Measurements from ENCODE around the gene BRD1.

The BRD1 gene

DNA sequence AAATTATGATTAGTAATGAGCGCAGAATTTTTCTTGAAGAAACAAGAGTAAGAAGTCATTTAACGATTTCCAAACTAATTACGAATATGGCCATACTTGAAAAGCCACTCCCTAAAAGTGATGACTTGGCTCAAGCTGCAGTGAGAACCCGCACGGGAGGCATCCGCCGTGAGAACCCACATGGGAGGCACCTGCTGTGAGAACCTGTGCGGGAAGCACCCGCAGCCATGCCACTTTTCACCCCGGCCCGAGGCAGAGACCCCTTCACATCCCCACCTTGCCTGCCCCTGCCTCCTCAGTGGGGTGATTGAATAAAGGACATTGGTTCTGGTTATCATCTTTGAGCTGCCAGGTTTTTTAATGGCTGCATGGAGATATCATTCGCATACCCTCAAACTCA is 89.7 kb downstream of the BRD1 start:
- no peak for DNase-seq (ENCODE audit: low read depth)
- TF ChIP-seq, protein P1, sequence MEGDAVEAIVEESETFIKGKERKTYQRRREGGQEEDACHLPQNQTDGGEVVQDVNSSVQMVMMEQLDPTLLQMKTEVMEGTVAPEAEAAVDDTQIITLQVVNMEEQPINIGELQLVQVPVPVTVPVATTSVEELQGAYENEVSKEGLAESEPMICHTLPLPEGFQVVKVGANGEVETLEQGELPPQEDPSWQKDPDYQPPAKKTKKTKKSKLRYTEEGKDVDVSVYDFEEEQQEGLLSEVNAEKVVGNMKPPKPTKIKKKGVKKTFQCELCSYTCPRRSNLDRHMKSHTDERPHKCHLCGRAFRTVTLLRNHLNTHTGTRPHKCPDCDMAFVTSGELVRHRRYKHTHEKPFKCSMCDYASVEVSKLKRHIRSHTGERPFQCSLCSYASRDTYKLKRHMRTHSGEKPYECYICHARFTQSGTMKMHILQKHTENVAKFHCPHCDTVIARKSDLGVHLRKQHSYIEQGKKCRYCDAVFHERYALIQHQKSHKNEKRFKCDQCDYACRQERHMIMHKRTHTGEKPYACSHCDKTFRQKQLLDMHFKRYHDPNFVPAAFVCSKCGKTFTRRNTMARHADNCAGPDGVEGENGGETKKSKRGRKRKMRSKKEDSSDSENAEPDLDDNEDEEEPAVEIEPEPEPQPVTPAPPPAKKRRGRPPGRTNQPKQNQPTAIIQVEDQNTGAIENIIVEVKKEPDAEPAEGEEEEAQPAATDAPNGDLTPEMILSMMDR (IDR thresholded peaks at IDR 0.05; ENCODE audit: low read length, missing control alignments), result no peak
- no peak overlapping the region for H3K4me3 ChIP-seq (replicated peaks; ENCODE audit: low read depth, low read length)

DNA sequence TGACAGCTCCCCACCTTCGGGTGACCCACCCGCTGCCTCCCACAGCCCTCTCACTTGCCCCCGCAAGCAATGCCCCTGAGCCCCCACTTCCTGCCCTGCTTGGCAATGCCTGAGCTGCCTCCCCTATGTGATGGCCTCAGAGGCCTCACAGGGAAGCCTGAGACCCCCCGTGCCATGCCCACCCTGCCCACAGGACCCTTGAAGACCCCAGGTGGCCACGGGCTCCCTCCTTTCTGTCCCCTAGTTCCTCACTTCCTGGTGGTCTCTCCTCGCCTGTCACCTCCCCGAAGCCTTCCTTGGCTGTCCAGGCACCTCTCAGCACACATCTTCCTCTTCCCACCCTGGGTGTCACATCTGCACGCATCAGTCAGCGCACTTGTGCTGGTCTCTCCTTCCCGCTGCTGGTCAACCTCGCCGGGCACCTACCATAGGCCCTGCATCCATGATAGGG is 90.5 kb downstream of the BRD1 start:
- TF ChIP-seq, protein P1 (IDR thresholded peaks at IDR 0.05; ENCODE audit: low read length, missing control alignments), result no peak
- no peak overlapping the region for H3K4me3 ChIP-seq (replicated peaks; ENCODE audit: low read depth, low read length)
- no peak for DNase-seq (ENCODE audit: low read depth)

DNA sequence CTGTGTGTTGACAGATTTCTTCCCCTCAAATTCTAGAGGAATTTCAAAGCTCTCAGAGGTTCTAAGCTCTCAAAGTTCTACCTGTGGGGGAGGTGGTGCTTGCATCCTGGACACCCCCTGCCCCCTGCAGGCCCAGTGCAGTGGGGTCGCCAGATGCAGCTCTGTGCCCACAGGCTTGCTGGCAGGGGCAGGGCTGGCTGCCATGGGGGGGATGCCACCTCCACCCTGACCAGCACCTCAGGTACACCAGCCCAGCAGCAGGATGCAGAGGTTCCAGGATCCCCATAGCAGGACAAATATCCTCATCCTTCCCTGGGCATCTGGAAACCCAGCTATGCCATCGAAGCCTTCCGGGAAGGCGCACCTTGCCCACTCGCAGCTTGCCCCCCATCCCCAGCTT is 91.1 kb downstream of the BRD1 start:
- DNase-seq (ENCODE audit: low read depth), result no peak
- no peak overlapping the region for H3K4me3 ChIP-seq (replicated peaks; ENCODE audit: low read depth, low read length)
- TF ChIP-seq, protein P1 (IDR thresholded peaks at IDR 0.05; ENCODE audit: low read length, missing control alignments), result no peak

DNA sequence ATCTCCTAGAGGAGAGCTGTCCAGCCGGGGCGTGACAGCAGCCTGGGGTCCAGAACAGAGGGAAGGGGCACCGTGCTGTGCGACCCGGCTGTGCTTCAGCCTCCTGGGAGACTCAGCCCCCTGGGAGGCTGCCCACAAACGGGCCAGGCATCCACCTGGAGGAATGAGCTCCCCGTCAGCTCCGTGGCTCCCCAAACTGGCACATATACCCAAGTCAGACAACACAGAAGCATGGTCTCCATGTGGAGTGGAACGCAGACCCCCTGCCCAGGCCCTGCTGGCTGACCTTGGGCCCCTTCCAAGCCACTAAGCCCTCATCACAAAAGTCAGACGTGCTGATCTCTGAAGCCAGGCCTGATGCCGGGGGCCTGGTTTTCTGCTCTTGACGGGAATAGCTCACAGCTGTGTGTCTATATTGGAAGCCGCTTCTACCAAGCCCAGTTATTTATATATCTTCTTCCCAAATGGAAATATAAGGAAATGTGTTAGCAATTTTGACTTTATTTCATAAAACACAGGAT is 91.7 kb downstream of the BRD1 start:
- TF ChIP-seq, protein P1 (IDR thresholded peaks at IDR 0.05; ENCODE audit: low read length, missing control alignments), result no peak
- no peak overlapping the region for H3K4me3 ChIP-seq (replicated peaks; ENCODE audit: low read depth, low read length)
- DNase-seq (ENCODE audit: low read depth), result no peak

DNA sequence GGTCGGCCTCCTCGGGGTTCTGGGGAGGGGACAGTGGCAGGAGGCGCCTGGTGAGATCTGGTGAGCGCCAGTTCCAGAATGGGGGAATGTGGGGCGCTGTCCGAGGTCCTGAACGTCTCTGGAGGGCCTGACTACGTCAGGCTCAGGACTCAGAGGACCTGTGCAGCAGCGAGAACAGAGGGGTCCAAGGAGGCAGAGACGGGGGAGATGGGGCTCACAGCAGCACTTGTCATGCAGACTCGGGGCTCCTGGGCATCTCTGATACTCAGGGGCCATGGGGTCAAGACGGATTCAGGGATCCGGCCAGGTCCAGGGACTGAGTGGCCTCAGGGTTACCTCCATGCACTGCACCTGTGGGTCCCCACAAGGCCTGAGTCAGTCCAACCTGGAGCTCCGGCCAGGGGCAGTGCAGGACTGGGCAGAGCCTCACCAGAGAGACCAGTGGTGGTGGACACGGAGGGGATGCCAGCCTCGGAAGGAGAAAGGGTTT is 92.2 kb downstream of the BRD1 start:
- TF ChIP-seq, protein P1 (IDR thresholded peaks at IDR 0.05; ENCODE audit: low read length, missing control alignments), result no peak
- H3K4me3 ChIP-seq (replicated peaks; ENCODE audit: low read depth, low read length), result no peak overlapping the region
- peak; percentile 8 for DNase-seq (ENCODE audit: low read depth)

DNA sequence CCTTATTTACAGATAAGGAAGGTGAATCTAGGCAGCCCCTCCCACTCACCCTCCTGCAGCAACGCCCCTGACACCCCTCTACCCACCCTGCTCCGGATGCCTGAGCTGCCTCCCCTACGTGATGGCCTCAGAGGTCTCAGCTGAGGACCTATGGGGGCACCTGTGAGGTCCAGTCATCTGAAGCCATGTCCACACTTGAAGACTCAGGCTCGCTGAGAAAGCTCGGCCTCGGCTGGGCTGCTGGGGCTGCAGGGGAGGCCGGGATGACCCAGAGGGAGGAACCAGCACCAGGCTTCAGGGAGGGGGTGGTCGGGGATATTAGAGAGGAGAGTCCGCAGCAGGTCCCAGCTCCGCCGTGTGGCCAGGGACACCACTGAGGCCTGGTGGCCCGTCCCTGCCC is 92.8 kb downstream of the BRD1 start:
- TF ChIP-seq, protein P1 (IDR thresholded peaks at IDR 0.05; ENCODE audit: low read length, missing control alignments), result no peak
- no peak for DNase-seq (ENCODE audit: low read depth)
- H3K4me3 ChIP-seq (replicated peaks; ENCODE audit: low read depth, low read length), result no peak overlapping the region

DNA sequence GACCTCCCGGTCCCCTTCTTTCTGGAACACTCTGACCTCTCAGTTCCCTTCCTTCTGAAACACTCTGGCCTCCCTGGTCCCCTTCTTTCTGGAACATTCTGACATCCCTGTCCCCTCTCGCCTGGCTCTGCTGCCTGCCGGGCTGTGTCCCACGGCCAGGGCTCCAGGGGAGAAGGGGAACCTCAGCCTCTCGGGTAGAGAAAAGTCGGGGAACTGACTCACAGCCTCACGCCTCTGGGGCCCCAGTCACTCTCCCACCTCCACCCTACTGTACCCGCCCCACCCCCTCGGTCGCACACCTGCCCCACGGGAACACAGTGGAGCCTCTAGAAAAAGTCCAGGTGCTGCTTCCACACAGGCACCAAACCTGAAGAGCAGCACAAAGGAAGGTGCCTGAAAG is 93.3 kb downstream of the BRD1 start:
- TF ChIP-seq, protein P1 (IDR thresholded peaks at IDR 0.05; ENCODE audit: low read length, missing control alignments), result no peak
- DNase-seq (ENCODE audit: low read depth), result no peak

More for the DNA sequence above, 93.3 kb downstream of the BRD1 start:
- H3K4me3 ChIP-seq (replicated peaks; ENCODE audit: low read depth, low read length), result no peak overlapping the region
